Stimulated activated CD8-positive, alpha-beta memory T cell treated with anti-CD3 and anti-CD28 coated beads, Interleukin-12 subunit alpha, Interleukin-12 subunit beta, amount 100 ng/mL, for 1 hour (primary cell): ENCODE data around the gene PLPPR4.

Experiments used
- DNase-seq: peaks from one replicate; pipeline ENCODE4 v3.0.0-alpha.2; 2020; ENCODE audit warnings: low read depth

PLPPR4 gene

GRCh38 chr1:99348397-99349132 is 84.3 kb downstream of the PLPPR4 start:
- DNase-seq, result no peak

GRCh38 chr1:99352821-99353220 is 88.5 kb downstream of the PLPPR4 start:
- DNase-seq, result no peak

- DNase-seq, result no peak
Observed at GRCh38 chr1:99358770-99359169, 94.5 kb downstream of the PLPPR4 start.
